CD14-positive monocyte (primary cell): ENCODE results near the gene COL6A6. TPM values are rescaled to one million over a fixed set of nuclear protein-coding genes. Genes with fewer than 3 reads are reported as not detected.

ENCODE experiments used
- DNase-seq, 3 donors: peaks; one replicate each; pipeline ENCODE4 v3.0.0-alpha.2; 2011 to 2022
- H2AFZ ChIP-seq: 2 replicates; pipeline ENCODE4 v1.6.0; 2012; ENCODE audit warnings: mild to moderate bottlenecking, low read depth, low read length, inconsistent platforms; ENCODE audit not compliant: insufficient read depth, poor library complexity, severe bottlenecking
- H3K27ac ChIP-seq, 2 donors: 1 replicate in 1 of 2; 2 replicates in 1 of 2; pipeline ENCODE4 v1.5.1; 2012 to 2013; ENCODE audit warnings: low read length in 2 of 2, control low read depth in 1 of 2, inconsistent platforms in 1 of 2, low read depth in 1 of 2, mild to moderate bottlenecking in 1 of 2
- H3K27me3 ChIP-seq, 2 donors: one replicate each; pipeline versions ENCODE4 v1.6.0 to v1.6.1; 2011 to 2013; ENCODE audit warnings: low read length in 2 of 2; ENCODE audit not compliant: control insufficient read depth in 2 of 2, insufficient read depth in 2 of 2
- H3K36me3 ChIP-seq, 2 donors: replicated peaks in 1 of 2; 1 replicate in 1 of 2; 2 replicates in 1 of 2; pipeline versions ENCODE4 v1.5.1 to v1.6.1; 2012 to 2013; ENCODE audit warnings: low read length in 2 of 2, control low read depth in 1 of 2, inconsistent platforms in 1 of 2, mild to moderate bottlenecking in 1 of 2; ENCODE audit not compliant: insufficient read depth in 2 of 2, control insufficient read depth in 1 of 2
- H3K4me1 ChIP-seq, 2 donors: 1 replicate in 1 of 2; 2 replicates in 1 of 2; pipeline versions ENCODE4 v1.5.1 to v1.6.1; 2012 to 2013; ENCODE audit warnings: low read length in 2 of 2, control low read depth in 1 of 2, inconsistent platforms in 1 of 2, mild to moderate bottlenecking in 1 of 2, moderate library complexity in 1 of 2; ENCODE audit not compliant: insufficient read depth in 2 of 2, control insufficient read depth in 1 of 2
- H3K4me2 ChIP-seq: replicated peaks from 2 replicates; pipeline ENCODE3; 2012; ENCODE audit warnings: low read length, moderate library complexity, mild to moderate bottlenecking; ENCODE audit not compliant: poor library complexity, severe bottlenecking; ENCODE audit errors: extremely low read depth
- H3K4me3 ChIP-seq, 3 experiments: fragments of 200-600 bp in 1 of 3; sonication (generic) in 1 of 3; replicated peaks in 1 of 3; 1 replicate in 2 of 3; 2 replicates in 1 of 3; pipeline ENCODE4 v1.5.1; 2011 to 2013; ENCODE audit warnings: low read length in 3 of 3, mild to moderate bottlenecking in 3 of 3, control low read depth in 2 of 3, low read depth in 2 of 3, inconsistent platforms in 1 of 3, moderate library complexity in 1 of 3
- H3K79me2 ChIP-seq: 2 replicates; pipeline ENCODE4 v1.6.0; 2012; ENCODE audit warnings: mild to moderate bottlenecking, control low read depth, inconsistent platforms, low read length, moderate library complexity; ENCODE audit not compliant: insufficient read depth
- H3K9ac ChIP-seq: 2 replicates; pipeline ENCODE4 v1.6.0; 2017; ENCODE audit warnings: low read length, mild to moderate bottlenecking; ENCODE audit not compliant: insufficient read depth, poor library complexity, severe bottlenecking
- H3K9me3 ChIP-seq, 2 donors: replicated peaks in 1 of 2; 1 replicate in 1 of 2; 2 replicates in 1 of 2; pipeline versions ENCODE4 v1.5.1 to v1.6.1; 2012 to 2013; ENCODE audit warnings: low read length in 2 of 2, control low read depth in 1 of 2; ENCODE audit not compliant: control insufficient read depth in 1 of 2, insufficient read depth in 1 of 2
- H4K20me1 ChIP-seq: 2 replicates; pipeline ENCODE4 v1.6.0; 2012; ENCODE audit warnings: mild to moderate bottlenecking, low read length, control low read depth, moderate library complexity; ENCODE audit not compliant: insufficient read depth
- H3K27ac Mint-ChIP-seq, 7 donors: one replicate each; pipeline ENCODE4 v1.8.0; 2020; ENCODE audit warnings: mild to moderate bottlenecking in 7 of 7, mixed read lengths in 7 of 7, moderate library complexity in 6 of 7, inconsistent platforms in 2 of 7
- H3K27me3 Mint-ChIP-seq, 3 donors: one replicate each; pipeline ENCODE4 v1.8.0; 2021 to 2022; ENCODE audit warnings: low read depth in 3 of 3, mild to moderate bottlenecking in 3 of 3, mixed read lengths in 3 of 3, moderate library complexity in 3 of 3, inconsistent platforms in 1 of 3
- H3K36me3 Mint-ChIP-seq, 2 donors: one replicate each; pipeline ENCODE4 v1.8.0; 2020; ENCODE audit warnings: mixed read lengths in 2 of 2, inconsistent platforms in 1 of 2, mild to moderate bottlenecking in 1 of 2
- H3K4me1 Mint-ChIP-seq: one replicate; pipeline ENCODE4 v1.8.0; 2020; ENCODE audit warnings: mild to moderate bottlenecking, mixed read lengths
- H3K4me3 Mint-ChIP-seq, 2 donors: one replicate each; pipeline ENCODE4 v1.8.0; 2020; ENCODE audit warnings: mild to moderate bottlenecking in 2 of 2, mixed read lengths in 2 of 2, moderate library complexity in 1 of 2
- H3K9me3 Mint-ChIP-seq, 7 donors: one replicate each; pipeline ENCODE4 v1.8.0; 2020 to 2022; ENCODE audit warnings: mixed read lengths in 7 of 7, mild to moderate bottlenecking in 6 of 7, moderate library complexity in 6 of 7, inconsistent platforms in 2 of 7
- WGBS: methylation state at CpG from one replicate; pipeline ENCODE4 v1.1.5; 2013; ENCODE audit warnings: missing lambda C conversion rate; ENCODE audit not compliant: insufficient coverage; 5-methylcytosine and 5-hydroxymethylcytosine counted together
- intact Hi-C, 2 donors: fragments of 100-400 bp; cut with micrococcal nuclease; formaldehyde crosslinking; loops; one replicate each; pipeline versions ENCODE4 v1.15.0 to v1.15.1; 2023
- polyA plus RNA-seq, 3 donors: library from polyadenylated mRNA; depleted of rRNA in 1 of 3; unstranded in 2 of 3; stranded (reverse) in 1 of 3; fragments of 300-500 nt in 2 of 3; fragments of >200 nt in 1 of 3; fragmentation: Illumina TruSeq in 2 of 3; gene quantifications; 1 replicate in 2 of 3; 2 replicates in 1 of 3; pipeline ENCODE4 v1.2.3, GENCODE V29; 2012 to 2021
- TF ChIP-seq, protein P1 (sequence below): fragments of 200-600 bp; IDR thresholded peaks from one replicate; pipeline ENCODE4 v1.8.0; 2022; ENCODE audit warnings: antibody characterized with exemption, mild to moderate bottlenecking

COL6A6 gene
- polyA plus RNA-seq, 3 donors = not detected

DNA sequence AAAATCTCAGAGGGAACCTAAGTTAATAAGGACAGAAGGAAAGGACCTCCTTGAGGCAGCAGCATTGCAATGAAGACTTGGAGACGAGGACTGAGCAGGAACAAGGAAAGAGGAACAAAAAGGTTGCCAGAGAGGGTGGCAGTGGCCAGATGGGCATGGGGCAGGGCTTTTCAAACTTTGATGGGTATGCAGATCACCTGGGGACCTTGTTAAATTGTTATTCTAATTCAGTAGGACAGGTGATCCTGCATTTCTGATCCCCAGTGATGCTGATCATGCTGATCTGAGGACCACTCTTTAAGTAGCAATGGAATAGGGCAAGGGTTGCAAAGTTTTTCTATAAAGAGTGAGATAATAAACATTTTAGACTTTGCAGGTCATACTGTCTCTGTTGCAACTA is 11.1 kb downstream of the COL6A6 start:
- TF ChIP-seq, protein P1, sequence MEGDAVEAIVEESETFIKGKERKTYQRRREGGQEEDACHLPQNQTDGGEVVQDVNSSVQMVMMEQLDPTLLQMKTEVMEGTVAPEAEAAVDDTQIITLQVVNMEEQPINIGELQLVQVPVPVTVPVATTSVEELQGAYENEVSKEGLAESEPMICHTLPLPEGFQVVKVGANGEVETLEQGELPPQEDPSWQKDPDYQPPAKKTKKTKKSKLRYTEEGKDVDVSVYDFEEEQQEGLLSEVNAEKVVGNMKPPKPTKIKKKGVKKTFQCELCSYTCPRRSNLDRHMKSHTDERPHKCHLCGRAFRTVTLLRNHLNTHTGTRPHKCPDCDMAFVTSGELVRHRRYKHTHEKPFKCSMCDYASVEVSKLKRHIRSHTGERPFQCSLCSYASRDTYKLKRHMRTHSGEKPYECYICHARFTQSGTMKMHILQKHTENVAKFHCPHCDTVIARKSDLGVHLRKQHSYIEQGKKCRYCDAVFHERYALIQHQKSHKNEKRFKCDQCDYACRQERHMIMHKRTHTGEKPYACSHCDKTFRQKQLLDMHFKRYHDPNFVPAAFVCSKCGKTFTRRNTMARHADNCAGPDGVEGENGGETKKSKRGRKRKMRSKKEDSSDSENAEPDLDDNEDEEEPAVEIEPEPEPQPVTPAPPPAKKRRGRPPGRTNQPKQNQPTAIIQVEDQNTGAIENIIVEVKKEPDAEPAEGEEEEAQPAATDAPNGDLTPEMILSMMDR = no peak
- WGBS = 50% methylated on average over 1 of the region's 1 CpG
- no peaks in the 10 kb centered on the region for H4K20me1 ChIP-seq
- no peak overlapping the region for H3K4me3 Mint-ChIP-seq
- no peak overlapping the region for H3K27ac Mint-ChIP-seq
- no peaks in the 10 kb centered on the region for H3K27me3 ChIP-seq
- no peak overlapping the region for H3K4me3 ChIP-seq
- H2AFZ ChIP-seq = no peak overlapping the region
- H3K9me3 ChIP-seq = no peaks in the 10 kb centered on the region
- H3K9me3 Mint-ChIP-seq = no peaks in the 10 kb centered on the region
- H3K36me3 Mint-ChIP-seq = no peaks in the 10 kb centered on the region
- no peaks in the 10 kb centered on the region for H3K79me2 ChIP-seq
- no peaks in the 10 kb centered on the region for H3K4me1 Mint-ChIP-seq
- no peak for DNase-seq
- no peak overlapping the region for H3K27ac ChIP-seq
- no peaks in the 10 kb centered on the region for H3K4me1 ChIP-seq
- intact Hi-C loops = no loop called here
- H3K9ac ChIP-seq = no peak overlapping the region
- no peak overlapping the region for H3K4me2 ChIP-seq
- H3K36me3 ChIP-seq = no peaks in the 10 kb centered on the region
- H3K27me3 Mint-ChIP-seq = peaks cover 0 to 3% (median 1%) of the 10 kb centered on the region in 3 donors

DNA sequence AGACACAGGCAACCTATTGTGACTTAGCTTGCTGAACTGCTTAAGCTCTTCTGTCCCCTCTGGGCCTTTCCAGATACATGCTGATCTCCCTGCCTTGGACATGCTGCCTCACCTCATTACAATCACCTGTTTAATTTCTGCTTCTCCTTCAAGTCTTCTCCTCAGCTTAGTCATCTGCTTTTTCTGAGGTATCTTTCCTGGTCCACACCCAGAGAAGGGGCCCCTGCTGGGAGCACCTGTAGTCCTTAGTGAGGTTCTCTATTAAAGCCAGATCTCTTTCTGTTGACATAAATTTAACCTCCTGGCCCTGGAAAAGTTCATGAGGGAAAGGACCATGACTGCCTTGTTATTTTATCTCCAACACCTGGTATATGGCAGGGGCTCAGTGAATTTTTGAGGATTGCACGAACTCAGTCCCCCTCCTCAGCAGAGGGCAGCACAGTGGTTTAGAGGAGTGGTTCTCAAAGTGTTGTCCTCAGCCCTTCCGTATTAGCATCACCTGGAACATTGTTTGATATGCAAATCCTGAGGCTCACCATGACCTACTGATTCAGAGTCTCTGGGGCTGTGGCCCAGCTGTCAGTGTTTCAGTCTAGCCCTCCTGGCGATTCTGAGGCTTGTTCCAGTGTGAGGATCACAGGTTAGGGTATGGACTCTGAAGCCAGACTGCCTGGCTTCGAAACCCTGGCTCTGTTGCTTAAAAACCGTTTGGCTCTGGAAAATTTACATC is 12.7 kb downstream of the COL6A6 start:
- no CpG with 5 or more reads among the region's 5 CpGs for WGBS
- no peak for DNase-seq
- no peak overlapping the region for H3K4me2 ChIP-seq
- no peaks in the 10 kb centered on the region for H3K9me3 ChIP-seq
- Mint-ChIP-seq H3K36me3 (no peaks in the 10 kb centered on the region), H3K4me3 (no peak overlapping the region), H3K9me3 (peaks cover 0 to 2% (median 0%) of the 10 kb centered on the region in 7 donors), H3K27me3 (peaks cover 0 to 1% (median 0%) of the 10 kb centered on the region in 3 donors), H3K4me1 (no peaks in the 10 kb centered on the region), H3K27ac (no peak overlapping the region)
- no peak overlapping the region for H3K27ac ChIP-seq
- no peaks in the 10 kb centered on the region for H4K20me1 ChIP-seq
- intact Hi-C loops = loop anchor here in 1 of 2 donors (10.0 kb wide), 1 partner anchor 255 kb away; no protein-coding TSS in a partner anchor
- H3K27me3 ChIP-seq = no peaks in the 10 kb centered on the region
- H2AFZ ChIP-seq = no peak overlapping the region
- no peak overlapping the region for H3K4me3 ChIP-seq
- TF ChIP-seq, protein P1 = no peak
- H3K4me1 ChIP-seq = no peaks in the 10 kb centered on the region
- H3K79me2 ChIP-seq = no peaks in the 10 kb centered on the region
- H3K9ac ChIP-seq = no peak overlapping the region
- H3K36me3 ChIP-seq = no peaks in the 10 kb centered on the region
